ENCODE results near the gene ABCG8. TPM values are rescaled to one million over a fixed set of nuclear protein-coding genes. Genes with fewer than 3 reads are reported as not detected.

The ABCG8 gene
- total and polyA plus RNA-seq, 2 donors (not counting 3 experiments of a cell fraction or from before 2014, with no cell fraction given), result not detected

DNA sequence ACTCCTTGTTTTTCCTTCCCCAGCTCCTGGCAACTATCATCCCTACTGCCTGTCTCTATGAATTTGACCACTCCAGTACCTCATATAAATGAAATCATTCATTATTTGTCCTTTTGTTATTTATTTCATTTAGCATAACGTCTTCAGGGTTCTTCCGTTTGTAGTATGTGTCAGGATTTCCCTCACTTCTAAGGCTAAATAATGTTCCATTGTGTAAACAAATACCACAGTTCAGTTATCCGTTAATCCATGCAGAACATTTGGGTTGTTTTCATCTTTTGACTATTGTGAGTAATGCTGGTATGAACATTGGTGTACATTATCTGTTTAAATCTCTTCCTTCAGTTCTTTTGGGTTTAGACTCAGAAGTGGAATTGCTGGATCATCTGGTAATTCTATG lies 46.1 kb upstream of the ABCG8 start:
- H3K79me2 ChIP-seq (ENCODE audit: control insufficient read depth, insufficient read depth, low read length), result no peaks in the 10 kb centered on the region
- no peaks in the 10 kb centered on the region for H3K9me3 ChIP-seq (replicated peaks; ENCODE audit: control insufficient read depth, insufficient read depth, low read length)
- H3K4me3 ChIP-seq (replicated peaks in 1 of 3; ENCODE audit: insufficient read depth in 1 of 3, low read depth in 1 of 3, low read length in 3 of 3), result no peak overlapping the region
- BruUV-seq (replicated peaks), result no TSS peak
- H3K4me2 ChIP-seq (ENCODE audit: insufficient read depth, low read length), result no peak overlapping the region
- FAIRE-seq (no peak), DNase-seq (ENCODE audit: low read depth, low spot score) (no peak)
- no peak overlapping the region for H3K9ac ChIP-seq (replicated peaks; ENCODE audit: extremely low read depth, insufficient read depth, low read length)
- no peak overlapping the region for H2AFZ ChIP-seq (ENCODE audit: low read depth, low read length)
- no peaks in the 10 kb centered on the region for H3K9me1 ChIP-seq (replicated peaks; ENCODE audit: control insufficient read depth, extremely low read depth, insufficient read depth, low read length)
- no peaks in the 10 kb centered on the region for H3K27me3 ChIP-seq (ENCODE audit: control insufficient read depth in 2 of 2, insufficient read depth in 2 of 2, low read length in 2 of 2)
- intact Hi-C loops (cut with micrococcal nuclease) (no loop called here), dilution Hi-C loops (cut with MboI; ENCODE audit: extremely low pct_ligation_motif_present, low sequenced_read_pairs) (no loop called here)
- H3K4me1 ChIP-seq (ENCODE audit: control insufficient read depth, extremely low read depth, insufficient read depth, low read length), result no peaks in the 10 kb centered on the region
- no peaks in the 10 kb centered on the region for H3K36me3 ChIP-seq (ENCODE audit: control insufficient read depth in 2 of 2, extremely low read depth in 1 of 2, insufficient read depth in 2 of 2, low read length in 2 of 2)
- TF ChIP-seq EZH2 (IDR thresholded peaks at IDR 0.05; ENCODE audit: borderline replicate concordance, low read depth, low read length, severe bottlenecking), result no peak
- TF ChIP-seq MAX (IDR thresholded peaks at IDR 0.05; ENCODE audit: insufficient read depth, insufficient read length), result no peak
- TF ChIP-seq MYC (IDR thresholded peaks at IDR 0.05; ENCODE audit: low read depth, low read length), result no peak
- TF ChIP-seq GATA2 (IDR thresholded peaks at IDR 0.05; ENCODE audit: insufficient read depth, insufficient read length, low read depth, low read length), result no peak
- no peak for TF ChIP-seq POLR2A (IDR thresholded peaks at IDR 0.05; ENCODE audit: low read depth, low read length)
- no peak for TF ChIP-seq CTCF (IDR thresholded peaks at IDR 0.05; ENCODE audit: extremely low read depth in 1 of 2, insufficient read depth in 1 of 2, low read depth in 1 of 2, low read length in 2 of 2)
- TF ChIP-seq POLR2AphosphoS5 (IDR thresholded peaks at IDR 0.05; ENCODE audit: insufficient read depth, low read depth, low read length), result no peak
- TF ChIP-seq FOS (IDR thresholded peaks at IDR 0.05; ENCODE audit: borderline replicate concordance, insufficient read depth, low read length), result no peak
- no peak for TF ChIP-seq JUN (IDR thresholded peaks at IDR 0.05; ENCODE audit: borderline replicate concordance, insufficient read depth, insufficient read length, low read depth)
- ChIA-PET POLR2A (no interaction called here), CTCF (no interaction called here)
- H4K20me1 ChIP-seq (replicated peaks; ENCODE audit: control insufficient read depth, extremely low read depth, insufficient read depth, low read length), result no peaks in the 10 kb centered on the region
- no peak overlapping the region for H3K27ac ChIP-seq (ENCODE audit: insufficient read depth, low read depth, low read length)
